ENCODE results near the gene MSX2.

The MSX2 gene

GRCh38 chr5:174777583-174777982 lies 53.2 kb downstream of the MSX2 start:
- no peak for ATAC-seq
